Retinal pigment epithelial cell (primary cell): ENCODE data around the gene KCNB1.
"Not testable (repeated sequence)": the region's sequence is repeated elsewhere in the genome, so short reads cannot be mapped to it uniquely, and the experiment has no call there.

Source experiments
- DNase-seq: peaks from one replicate; pipeline ENCODE4 v3.0.0-alpha.2; 2010; ENCODE audit warnings: low read depth
- H3K4me3 ChIP-seq: 2 replicates; pipeline ENCODE4 v1.5.1; 2011; ENCODE audit warnings: mild to moderate bottlenecking, low read length, control low read depth, moderate library complexity
- TF ChIP-seq, protein P1 (sequence below): conservative IDR thresholded peaks from 2 replicates; pipeline ENCODE4 v1.5.1; 2011; ENCODE audit warnings: low read depth, low read length, control low read depth, inconsistent platforms

Gene KCNB1

GRCh38 chr20:49412254-49412653, 70.2 kb downstream of the KCNB1 start:
- H3K4me3 ChIP-seq: no peak overlapping the region
- no peak for DNase-seq
- TF ChIP-seq, protein P1, sequence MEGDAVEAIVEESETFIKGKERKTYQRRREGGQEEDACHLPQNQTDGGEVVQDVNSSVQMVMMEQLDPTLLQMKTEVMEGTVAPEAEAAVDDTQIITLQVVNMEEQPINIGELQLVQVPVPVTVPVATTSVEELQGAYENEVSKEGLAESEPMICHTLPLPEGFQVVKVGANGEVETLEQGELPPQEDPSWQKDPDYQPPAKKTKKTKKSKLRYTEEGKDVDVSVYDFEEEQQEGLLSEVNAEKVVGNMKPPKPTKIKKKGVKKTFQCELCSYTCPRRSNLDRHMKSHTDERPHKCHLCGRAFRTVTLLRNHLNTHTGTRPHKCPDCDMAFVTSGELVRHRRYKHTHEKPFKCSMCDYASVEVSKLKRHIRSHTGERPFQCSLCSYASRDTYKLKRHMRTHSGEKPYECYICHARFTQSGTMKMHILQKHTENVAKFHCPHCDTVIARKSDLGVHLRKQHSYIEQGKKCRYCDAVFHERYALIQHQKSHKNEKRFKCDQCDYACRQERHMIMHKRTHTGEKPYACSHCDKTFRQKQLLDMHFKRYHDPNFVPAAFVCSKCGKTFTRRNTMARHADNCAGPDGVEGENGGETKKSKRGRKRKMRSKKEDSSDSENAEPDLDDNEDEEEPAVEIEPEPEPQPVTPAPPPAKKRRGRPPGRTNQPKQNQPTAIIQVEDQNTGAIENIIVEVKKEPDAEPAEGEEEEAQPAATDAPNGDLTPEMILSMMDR: no peak

DNA sequence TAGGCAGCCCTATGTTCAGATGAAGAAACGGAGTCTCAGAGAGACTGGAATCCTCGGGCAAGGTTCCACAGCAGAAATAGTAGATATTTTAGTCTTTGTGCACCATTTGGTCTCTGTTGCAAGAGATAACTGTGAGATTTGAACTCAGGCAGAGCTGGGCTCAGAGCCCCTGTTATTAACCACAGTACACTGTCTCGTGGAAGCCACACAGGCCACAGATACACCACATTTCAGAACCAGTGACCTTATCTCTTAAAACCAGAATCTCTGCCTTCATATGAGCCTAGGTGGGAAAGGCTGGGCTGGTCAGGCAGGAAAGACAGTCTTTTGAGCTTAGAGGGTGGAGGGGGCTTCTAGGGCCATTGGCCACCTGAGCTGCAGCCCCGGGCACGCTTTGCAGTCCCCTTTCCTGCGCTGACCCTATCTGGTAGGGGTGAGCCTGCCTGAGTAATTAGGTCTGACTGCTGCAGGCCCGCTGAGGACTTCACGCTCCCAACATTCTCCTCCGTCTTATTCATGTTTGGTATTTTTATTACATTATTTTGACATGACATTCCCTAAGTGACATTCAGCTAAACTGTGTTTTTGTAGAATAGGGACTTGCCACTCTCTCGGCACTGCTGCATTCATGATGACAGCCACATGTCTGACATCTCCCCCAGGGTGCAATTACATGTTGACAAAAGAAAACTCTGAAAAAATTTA, 71.1 kb downstream of the KCNB1 start:
- TF ChIP-seq, protein P1: no peak
- no peak for DNase-seq
- no peak overlapping the region for H3K4me3 ChIP-seq

DNA sequence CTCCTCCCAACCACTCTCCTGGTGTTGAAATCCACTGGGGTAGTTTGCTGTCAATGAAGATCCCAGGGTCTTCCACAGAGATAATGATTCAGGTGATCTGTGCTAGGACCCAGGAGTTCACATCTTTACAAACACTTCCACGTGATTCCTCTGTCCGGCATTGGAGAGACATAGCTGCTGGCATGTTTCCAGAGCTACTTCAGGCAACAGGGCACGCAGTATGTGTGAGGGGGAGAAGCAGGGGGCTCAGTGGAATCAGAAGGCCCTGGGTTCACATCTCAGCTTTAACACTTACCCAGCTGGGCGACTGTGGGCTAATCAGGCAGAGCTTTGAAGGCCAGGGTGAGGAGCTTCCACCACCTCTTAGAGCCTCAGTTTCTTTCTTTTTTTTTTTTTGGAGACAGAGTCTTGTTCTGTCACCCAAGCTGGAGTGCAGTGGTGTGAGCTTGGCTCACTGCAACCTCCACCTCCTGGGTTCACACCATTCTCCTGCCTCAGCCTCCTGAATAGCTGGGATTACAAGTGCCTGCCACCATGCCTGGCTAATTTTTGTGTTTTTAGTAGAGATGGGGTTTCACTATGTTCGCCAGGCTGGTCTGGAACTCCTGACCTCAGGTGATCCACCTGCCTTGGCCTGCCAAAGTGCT, 72.4 kb downstream of the KCNB1 start:
- not testable (repeated sequence) for H3K4me3 ChIP-seq, DNase-seq

DNA sequence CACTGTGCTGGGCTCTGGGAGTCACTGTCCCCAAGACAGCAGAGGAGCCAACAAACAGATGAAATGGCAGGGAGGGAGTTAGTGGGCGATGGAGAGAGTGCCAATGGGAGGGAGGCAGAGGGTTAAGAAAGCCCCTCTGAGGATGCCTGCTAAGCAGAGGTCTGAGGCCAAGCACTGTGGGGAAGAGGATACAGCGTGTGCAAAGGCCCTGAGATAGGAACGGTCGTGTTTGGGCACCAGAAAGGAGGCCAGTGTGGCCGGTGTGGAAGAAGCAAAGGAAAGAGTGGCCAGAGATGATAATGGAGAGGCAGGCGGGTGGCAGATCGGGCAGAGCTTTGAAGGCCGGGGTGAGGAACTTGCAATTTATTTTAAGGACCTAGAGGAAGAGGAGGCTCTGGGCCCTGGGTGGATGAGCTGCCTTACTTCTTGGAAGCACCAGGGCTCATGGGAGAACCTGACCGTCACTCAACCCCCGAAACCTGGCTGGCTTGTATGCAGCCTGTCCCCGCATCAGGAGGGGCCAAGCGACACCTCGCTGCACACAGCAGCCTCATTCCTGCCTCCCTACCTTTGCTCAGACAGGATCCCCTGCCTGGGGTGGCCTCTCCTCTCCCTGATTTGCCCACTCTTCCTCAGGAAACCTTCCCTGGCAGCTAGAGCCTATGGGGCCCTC, 73.0 kb downstream of the KCNB1 start:
- TF ChIP-seq, protein P1: no peak

GRCh38 chr20:49408509-49409104, 73.9 kb downstream of the KCNB1 start:
- no peak overlapping the region for H3K4me3 ChIP-seq
- TF ChIP-seq, protein P1: no peak
- DNase-seq: no peak

More for the DNA sequence above, 73.0 kb downstream of the KCNB1 start:
- H3K4me3 ChIP-seq: no peak overlapping the region
- DNase-seq: no peak

DNA sequence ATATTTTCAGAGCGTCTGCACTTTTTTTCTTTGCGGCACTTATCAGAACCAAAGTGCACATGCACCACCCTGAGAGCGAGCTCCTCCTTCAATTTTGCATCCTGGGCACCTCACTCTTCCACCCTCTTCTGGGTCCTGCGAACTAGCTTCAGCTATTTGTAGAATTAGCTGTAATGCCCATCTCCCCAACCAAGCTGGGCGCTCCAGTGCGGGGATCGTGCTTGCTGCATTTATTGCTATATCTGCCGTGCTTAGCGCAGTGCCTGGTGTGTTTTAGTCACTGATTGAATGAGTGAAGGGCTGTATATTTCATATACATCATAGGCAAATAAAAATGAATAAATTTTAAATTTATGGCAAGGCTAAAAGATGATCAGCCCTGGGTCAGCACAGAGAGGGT, 75.8 kb downstream of the KCNB1 start:
- TF ChIP-seq, protein P1: no peak
- H3K4me3 ChIP-seq: no peak overlapping the region
- DNase-seq: no peak

GRCh38 chr20:49405696-49406095, 76.8 kb downstream of the KCNB1 start:
- TF ChIP-seq, protein P1: no peak
- H3K4me3 ChIP-seq: no peak overlapping the region
- no peak for DNase-seq
